Osteocyte (in vitro differentiated cells): ENCODE measurements around the gene PARD3B. TPM values are rescaled to one million over a fixed set of nuclear protein-coding genes. Genes with fewer than 3 reads are reported as not detected.
A peak's percentile ranks its signal among the peaks of the same experiment; 100 is the strongest.

Experiments
- DNase-seq: peaks from one replicate; pipeline ENCODE4 v3.0.0; 2021; ENCODE audit warnings: mixed read lengths; ENCODE audit not compliant: unreplicated experiment; ENCODE audit errors: extremely low spot score
- H3K27ac Mint-ChIP-seq: one replicate; pipeline ENCODE4 v1.8.0; 2021; ENCODE audit warnings: mild to moderate bottlenecking, mixed read lengths; ENCODE audit not compliant: unreplicated experiment
- H3K27me3 Mint-ChIP-seq: one replicate; pipeline ENCODE4 v1.8.0; 2021; ENCODE audit warnings: mixed read lengths; ENCODE audit not compliant: unreplicated experiment
- H3K36me3 Mint-ChIP-seq: one replicate; pipeline ENCODE4 v1.8.0; 2021; ENCODE audit warnings: mixed read lengths; ENCODE audit not compliant: unreplicated experiment
- H3K4me1 Mint-ChIP-seq: one replicate; pipeline ENCODE4 v1.8.0; 2021; ENCODE audit warnings: mixed read lengths; ENCODE audit not compliant: unreplicated experiment
- H3K4me3 Mint-ChIP-seq: one replicate; pipeline ENCODE4 v1.8.0; 2021; ENCODE audit warnings: mild to moderate bottlenecking, moderate library complexity, mixed read lengths; ENCODE audit not compliant: unreplicated experiment
- H3K9me3 Mint-ChIP-seq: one replicate; pipeline ENCODE4 v1.8.0; 2021; ENCODE audit warnings: mixed read lengths; ENCODE audit not compliant: unreplicated experiment
- CTCF ChIP-seq: fragments of 200-600 bp; sonication (generic); IDR thresholded peaks from 2 replicates; pipeline ENCODE4 v1.5.0; 2021; ENCODE audit warnings: antibody characterized with exemption, mild to moderate bottlenecking, moderate library complexity
- total RNA-seq: library from RNA; stranded (reverse); gene quantifications from 2 replicates; pipeline ENCODE4 v1.2.1, GENCODE V29; 2021

PARD3B gene
- total RNA-seq, 1 donor from 2014 or later, result 26.7 TPM

GRCh38 chr2:205148755-205149154 lies 603.5 kb downstream of the PARD3B start:
- DNase-seq, result no peak
- peaks cover 6% of the 10 kb centered on the region for H3K9me3 Mint-ChIP-seq
- no peak overlapping the region for H3K4me3 Mint-ChIP-seq
- H3K27ac Mint-ChIP-seq, result no peak overlapping the region
- no peaks in the 10 kb centered on the region for H3K27me3 Mint-ChIP-seq
- no peak for TF ChIP-seq CTCF
- no peaks in the 10 kb centered on the region for H3K4me1 Mint-ChIP-seq
- peaks cover 3% of the 10 kb centered on the region for H3K36me3 Mint-ChIP-seq

DNA sequence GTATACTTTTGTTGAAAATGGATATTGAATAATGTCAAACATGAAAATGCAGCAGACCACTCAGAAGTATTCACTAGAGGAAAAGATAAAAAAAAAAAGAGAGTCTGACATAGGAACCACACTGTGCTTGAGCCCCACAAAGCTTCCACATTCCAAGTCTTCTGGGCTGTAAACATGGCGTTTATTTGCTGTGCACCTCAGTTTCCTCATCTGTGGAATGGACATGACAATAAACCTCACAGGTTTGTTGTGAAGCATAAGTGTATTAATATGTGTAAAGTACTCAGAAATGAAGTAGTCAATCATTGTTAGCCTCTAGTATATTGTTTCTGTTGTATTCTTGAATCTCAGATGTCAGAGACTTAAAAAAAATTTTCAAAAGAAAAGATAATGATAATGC lies 611.2 kb downstream of the PARD3B start:
- Mint-ChIP-seq H3K4me1 (peaks cover 13% of the 10 kb centered on the region), H3K27ac (no peak overlapping the region), H3K27me3 (no peaks in the 10 kb centered on the region), H3K9me3 (no peaks in the 10 kb centered on the region), H3K36me3 (no peaks in the 10 kb centered on the region), H3K4me3 (no peak overlapping the region)
- DNase-seq, result no peak
- TF ChIP-seq CTCF, result no peak

DNA sequence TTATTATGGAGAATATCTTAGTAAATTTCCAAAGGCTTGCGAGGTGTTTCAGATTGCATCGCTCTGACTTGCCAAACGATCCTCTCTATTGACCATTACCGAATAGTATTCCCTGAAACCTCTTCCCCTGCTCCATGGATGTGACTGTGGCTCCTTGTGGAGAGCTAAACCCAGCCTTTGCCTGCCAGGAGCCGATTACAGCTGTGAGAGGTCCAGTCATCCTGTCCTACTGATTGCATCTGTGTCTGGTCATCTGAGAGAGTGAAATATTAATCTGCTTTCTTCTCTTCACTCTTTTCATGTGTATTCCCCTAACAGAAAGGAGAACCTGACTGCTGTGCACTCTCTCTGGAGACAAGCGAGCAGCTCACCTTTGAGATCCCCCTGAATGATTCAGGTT lies 613.1 kb downstream of the PARD3B start:
- H3K9me3 Mint-ChIP-seq, result no peaks in the 10 kb centered on the region
- no peak for TF ChIP-seq CTCF
- H3K36me3 Mint-ChIP-seq, result no peaks in the 10 kb centered on the region
- H3K27me3 Mint-ChIP-seq, result no peaks in the 10 kb centered on the region
- no peak for DNase-seq
- H3K27ac Mint-ChIP-seq, result no peak overlapping the region
- no peak overlapping the region for H3K4me3 Mint-ChIP-seq
- H3K4me1 Mint-ChIP-seq, result peaks cover 20% of the 10 kb centered on the region

- H3K4me1 Mint-ChIP-seq, result peaks cover 22% of the 10 kb centered on the region
Observed at GRCh38 chr2:205161156-205161839, 616.0 kb downstream of the PARD3B start.

GRCh38 chr2:205166745-205167144 lies 621.5 kb downstream of the PARD3B start:
- no peak overlapping the region for H3K4me3 Mint-ChIP-seq
- DNase-seq, result no peak
- peaks cover 12% of the 10 kb centered on the region for H3K4me1 Mint-ChIP-seq
- no peak for TF ChIP-seq CTCF
- peaks cover 7% of the 10 kb centered on the region for H3K36me3 Mint-ChIP-seq
- no peaks in the 10 kb centered on the region for H3K27me3 Mint-ChIP-seq
- H3K9me3 Mint-ChIP-seq, result no peaks in the 10 kb centered on the region
- H3K27ac Mint-ChIP-seq, result no peak overlapping the region

More at GRCh38 chr2:205161156-205161839, 616.0 kb downstream of the PARD3B start:
- Mint-ChIP-seq H3K27me3 (no peaks in the 10 kb centered on the region), H3K36me3 (no peaks in the 10 kb centered on the region), H3K4me3 (no peak overlapping the region), H3K9me3 (no peaks in the 10 kb centered on the region), H3K27ac (peak overlapping the region; percentile 64)
- no peak for DNase-seq
- TF ChIP-seq CTCF, result no peak
